Measurements from ENCODE around the gene GPR158. TPM values are rescaled to one million over a fixed set of nuclear protein-coding genes. Genes with fewer than 3 reads are reported as not detected.

The GPR158 gene
- total and polyA plus RNA-seq, 2 of the 8 experiments (the other 6 are each of a cell fraction or from before 2014, with no cell fraction given) = 0.14 to 0.78 TPM

- Histone ChIP-seq H3K23ac (ENCODE audit: insufficient read length) (no peak overlapping the region), H2BK120ac (replicated peaks; ENCODE audit: low read depth, low read length) (no peak overlapping the region), H4K91ac (replicated peaks; ENCODE audit: insufficient read length, low read length) (no peak overlapping the region), H3K14ac (ENCODE audit: insufficient read length) (no peak overlapping the region), H3K23me2 (ENCODE audit: low read depth, low read length) (no peaks in the 10 kb centered on the region; the same call in 1 of the 2 replicates), H3K4me2 (ENCODE audit: insufficient read depth in 1 of 2, low read depth in 2 of 2, low read length in 2 of 2) (no peak overlapping the region), H4K20me1 (replicated peaks in 1 of 2; ENCODE audit: control insufficient read depth in 1 of 2, insufficient read depth in 2 of 2, low read length in 2 of 2) (no peaks in the 10 kb centered on the region), H3K18ac (ENCODE audit: extremely low read depth, low read length) (no peak overlapping the region), H3K27me3 (replicated peaks in 1 of 4; ENCODE audit: control insufficient read depth in 3 of 4, extremely low read depth in 1 of 4, insufficient read depth in 3 of 4, low read length in 3 of 4) (no peaks in the 10 kb centered on the region), H2BK20ac (ENCODE audit: low read length) (no peak overlapping the region; the same call in 1 of the 2 replicates), H3K27ac (ENCODE audit: low read depth, low read length) (no peak overlapping the region), H3K4ac (replicated peaks; ENCODE audit: insufficient read length, low read depth, low read length) (no peak overlapping the region), H4K5ac (ENCODE audit: insufficient read length, low read depth, low read length) (no peak overlapping the region), H3K79me2 (ENCODE audit: control insufficient read depth in 1 of 2, insufficient read depth in 2 of 2, low read length in 2 of 2) (no peaks in the 10 kb centered on the region), H3K9ac (replicated peaks in 1 of 4; ENCODE audit: extremely low read depth in 1 of 4, low read depth in 3 of 4, low read length in 3 of 4) (no peak overlapping the region), H3K56ac (replicated peaks; ENCODE audit: insufficient read length, low read depth, low read length) (no peak overlapping the region), H3K4me3 (ENCODE audit: extremely low read depth in 1 of 4, insufficient read depth in 2 of 4, low read depth in 3 of 4, low read length in 4 of 4) (no peak overlapping the region), H2BK5ac (ENCODE audit: low read depth, low read length) (no peak overlapping the region), H2AFZ (ENCODE audit: low read length) (no peak overlapping the region), H4K8ac (ENCODE audit: extremely low read depth, insufficient read depth, low read length) (no peak overlapping the region), H3K9me3 (ENCODE audit: insufficient read depth in 2 of 2, low read depth in 1 of 2, low read length in 1 of 2) (no peaks in the 10 kb centered on the region), H3K79me1 (ENCODE audit: low read depth, low read length) (no peaks in the 10 kb centered on the region), H3K36me3 (ENCODE audit: control insufficient read depth in 2 of 4, insufficient read depth in 4 of 4, low read length in 3 of 4) (no peaks in the 10 kb centered on the region), H2BK15ac (ENCODE audit: low read length) (no peak overlapping the region), H3K4me1 (replicated peaks in 1 of 4; ENCODE audit: control insufficient read depth in 3 of 4, insufficient read depth in 4 of 4, low read length in 3 of 4) (peaks cover 6 to 16% (median 12%) of the 10 kb centered on the region in 4 experiments; a peak in 6 of 7 replicates), H2BK12ac (ENCODE audit: low read depth, low read length) (no peak overlapping the region), H2AK5ac (ENCODE audit: low read depth, low read length) (no peak overlapping the region)
- no peak for FAIRE-seq
- DNase-seq (ENCODE audit: low read depth in 1 of 2, low spot score in 2 of 2) = no peak
- CTCF ChIA-PET (ENCODE audit: partially characterized antibody) = interaction anchor here (1.0 to 1.3 kb wide), 2 partner anchors 13 to 19 kb away, joined by 3 read pairs; no protein-coding TSS in a partner anchor
- POLR2A ChIA-PET (ENCODE audit: partially characterized antibody) = no interaction called here
- TF ChIP-seq E2F6 (IDR thresholded peaks at IDR 0.05) (no peak), SP1 (IDR thresholded peaks at IDR 0.05; ENCODE audit: low read depth, low read length) (no peak), RNF2 (IDR thresholded peaks at IDR 0.05; ENCODE audit: borderline replicate concordance, low read depth, low read length, missing control alignments, poor library complexity, severe bottlenecking) (no peak), ATF2 (IDR thresholded peaks at IDR 0.05; ENCODE audit: low read length) (no peak), TCF12 (IDR thresholded peaks at IDR 0.05; ENCODE audit: low read depth, low read length) (no peak), ATF3 (IDR thresholded peaks at IDR 0.05; ENCODE audit: insufficient read depth, low read depth, low read length) (no peak)
- 97% methylated on average over 3 of the region's 3 CpGs; no CpG with 5 or more reads in 1 of the 2 experiments for WGBS, 2 experiments (ENCODE audit: extremely low coverage in 1 of 2, insufficient coverage in 1 of 2, insufficient read length in 1 of 2, insufficient replicate concordance in 2 of 2, low coverage in 1 of 2, low lambda C conversion rate in 2 of 2, missing lambda C conversion rate in 1 of 2)
Observed at GRCh38 chr10:25504838-25505237, 330.0 kb downstream of the GPR158 start.
